Measurements from ENCODE around the gene DNAH3.
A peak's percentile ranks its signal among the peaks of the same experiment; 100 is the strongest.
"Not testable (repeated sequence)": the region's sequence is repeated elsewhere in the genome, so short reads cannot be mapped to it uniquely, and the experiment has no call there.

DNAH3 gene

GRCh38 chr16:21060027-21060510 is 90.6 kb downstream of the DNAH3 start:
- H3K27me3 Mint-ChIP-seq (ENCODE audit: low read depth, poor library complexity): peaks cover 21% of the 10 kb centered on the region
- H3K27ac Mint-ChIP-seq: no peak overlapping the region
- H3K4me1 Mint-ChIP-seq: peaks cover 5% of the 10 kb centered on the region
- peaks cover 5% of the 10 kb centered on the region for H3K9me3 Mint-ChIP-seq
- H3K36me3 Mint-ChIP-seq (ENCODE audit: low read depth): no peaks in the 10 kb centered on the region
- TF ChIP-seq, protein P1, sequence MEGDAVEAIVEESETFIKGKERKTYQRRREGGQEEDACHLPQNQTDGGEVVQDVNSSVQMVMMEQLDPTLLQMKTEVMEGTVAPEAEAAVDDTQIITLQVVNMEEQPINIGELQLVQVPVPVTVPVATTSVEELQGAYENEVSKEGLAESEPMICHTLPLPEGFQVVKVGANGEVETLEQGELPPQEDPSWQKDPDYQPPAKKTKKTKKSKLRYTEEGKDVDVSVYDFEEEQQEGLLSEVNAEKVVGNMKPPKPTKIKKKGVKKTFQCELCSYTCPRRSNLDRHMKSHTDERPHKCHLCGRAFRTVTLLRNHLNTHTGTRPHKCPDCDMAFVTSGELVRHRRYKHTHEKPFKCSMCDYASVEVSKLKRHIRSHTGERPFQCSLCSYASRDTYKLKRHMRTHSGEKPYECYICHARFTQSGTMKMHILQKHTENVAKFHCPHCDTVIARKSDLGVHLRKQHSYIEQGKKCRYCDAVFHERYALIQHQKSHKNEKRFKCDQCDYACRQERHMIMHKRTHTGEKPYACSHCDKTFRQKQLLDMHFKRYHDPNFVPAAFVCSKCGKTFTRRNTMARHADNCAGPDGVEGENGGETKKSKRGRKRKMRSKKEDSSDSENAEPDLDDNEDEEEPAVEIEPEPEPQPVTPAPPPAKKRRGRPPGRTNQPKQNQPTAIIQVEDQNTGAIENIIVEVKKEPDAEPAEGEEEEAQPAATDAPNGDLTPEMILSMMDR (IDR thresholded peaks at IDR 0.05): no peak
- DNase-seq: no peak
- H3K4me3 Mint-ChIP-seq: no peak overlapping the region

- DNase-seq: no peak
- no peaks in the 10 kb centered on the region for H3K36me3 Mint-ChIP-seq (ENCODE audit: low read depth)
- TF ChIP-seq, protein P1 (IDR thresholded peaks at IDR 0.05): no peak
- H3K27ac Mint-ChIP-seq: no peak overlapping the region
- no peaks in the 10 kb centered on the region for H3K9me3 Mint-ChIP-seq
- no peak overlapping the region for H3K4me3 Mint-ChIP-seq
- peaks cover 32% of the 10 kb centered on the region for H3K27me3 Mint-ChIP-seq (ENCODE audit: low read depth, poor library complexity)
- H3K4me1 Mint-ChIP-seq: peaks cover 5% of the 10 kb centered on the region
These were observed 92.8 kb downstream of the DNAH3 start for GRCh38 chr16:21057875-21058274.

DNA sequence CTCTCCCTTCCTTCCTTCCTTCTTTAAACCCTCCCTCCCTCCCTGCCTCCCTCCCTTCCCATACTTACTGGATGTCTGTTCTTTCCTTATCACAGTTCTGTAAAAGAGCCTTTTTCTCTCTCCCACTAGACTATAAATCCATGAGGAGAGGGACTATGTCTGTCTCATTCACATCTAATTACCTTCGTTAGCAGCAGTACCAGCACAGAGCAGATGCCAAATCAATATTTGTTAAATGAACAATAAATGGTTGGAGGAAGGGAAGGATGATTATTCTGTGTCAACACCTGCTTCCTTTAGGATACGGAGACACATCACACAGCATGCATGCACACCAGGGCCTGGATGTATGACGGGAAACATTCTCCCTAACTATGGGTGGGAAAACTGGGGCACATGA is 94.2 kb downstream of the DNAH3 start:
- peaks cover 5% of the 10 kb centered on the region for H3K4me1 Mint-ChIP-seq
- DNase-seq: no peak
- H3K9me3 Mint-ChIP-seq: peaks cover 2% of the 10 kb centered on the region
- H3K27me3 Mint-ChIP-seq (ENCODE audit: low read depth, poor library complexity): peaks cover 32% of the 10 kb centered on the region
- H3K36me3 Mint-ChIP-seq (ENCODE audit: low read depth): no peaks in the 10 kb centered on the region
- no peak overlapping the region for H3K4me3 Mint-ChIP-seq
- no peak overlapping the region for H3K27ac Mint-ChIP-seq
- TF ChIP-seq, protein P1 (IDR thresholded peaks at IDR 0.05): no peak

DNA sequence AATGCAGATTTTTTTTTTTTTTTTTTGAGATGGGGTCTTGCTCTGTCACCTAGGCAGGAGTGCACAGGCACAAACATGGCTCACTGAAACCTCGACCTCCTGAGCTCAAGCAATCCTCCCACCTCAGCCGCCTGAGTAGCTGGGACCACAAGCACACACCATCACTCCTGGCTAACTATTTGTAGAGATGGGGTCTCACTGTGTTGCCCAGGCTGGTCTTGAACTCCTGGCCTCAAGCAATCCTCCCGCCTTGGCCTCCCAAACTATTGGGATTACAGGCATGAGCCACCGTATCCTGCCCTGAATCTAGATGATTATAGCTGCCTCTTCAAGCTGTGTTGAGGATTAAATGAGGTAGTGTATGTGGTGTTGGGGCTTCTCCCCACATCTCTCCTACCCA is 94.9 kb downstream of the DNAH3 start:
- H3K9me3 Mint-ChIP-seq; H3K4me3 Mint-ChIP-seq; H3K27ac Mint-ChIP-seq; H3K4me1 Mint-ChIP-seq; DNase-seq; H3K36me3 Mint-ChIP-seq (ENCODE audit: low read depth): not testable (repeated sequence)
- H3K27me3 Mint-ChIP-seq (ENCODE audit: low read depth, poor library complexity): peaks cover 32% of the 10 kb centered on the region

DNA sequence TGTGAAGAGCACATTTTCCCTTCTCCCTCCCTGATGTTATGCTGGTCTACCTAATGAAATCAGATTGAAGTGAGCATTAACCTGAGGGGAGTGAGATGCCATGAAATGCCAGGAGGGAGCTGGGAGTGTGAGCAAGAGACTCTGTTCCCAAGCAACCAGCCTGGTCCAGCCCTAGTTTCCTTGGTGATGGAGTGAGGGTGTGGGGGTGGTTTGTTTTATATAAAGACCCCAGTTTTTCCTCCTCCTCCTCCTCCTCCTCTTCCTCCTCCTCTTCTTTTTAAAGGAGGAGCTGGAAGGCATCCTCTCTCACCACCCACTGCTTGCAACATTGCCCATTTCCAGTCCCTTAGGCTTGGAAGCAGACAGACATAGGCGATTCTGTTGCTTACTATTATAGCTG is 97.1 kb downstream of the DNAH3 start:
- Mint-ChIP-seq H3K27me3 (ENCODE audit: low read depth, poor library complexity) (peaks cover 25% of the 10 kb centered on the region), H3K36me3 (ENCODE audit: low read depth) (no peaks in the 10 kb centered on the region), H3K4me3 (no peak overlapping the region), H3K9me3 (peaks cover 21% of the 10 kb centered on the region), H3K4me1 (peaks cover 5% of the 10 kb centered on the region), H3K27ac (no peak overlapping the region)
- TF ChIP-seq, protein P1 (IDR thresholded peaks at IDR 0.05): no peak
- DNase-seq: no peak

GRCh38 chr16:21048091-21048912 is 102.3 kb downstream of the DNAH3 start:
- H3K27me3 Mint-ChIP-seq (ENCODE audit: low read depth, poor library complexity); H3K4me3 Mint-ChIP-seq; H3K27ac Mint-ChIP-seq; H3K36me3 Mint-ChIP-seq (ENCODE audit: low read depth); H3K4me1 Mint-ChIP-seq: not testable (repeated sequence)
- DNase-seq: peak; percentile 25
- H3K9me3 Mint-ChIP-seq: peaks cover 31% of the 10 kb centered on the region

- TF ChIP-seq, protein P1 (IDR thresholded peaks at IDR 0.05): no peak
- Mint-ChIP-seq H3K27ac (no peak overlapping the region), H3K27me3 (ENCODE audit: low read depth, poor library complexity) (peaks cover 7% of the 10 kb centered on the region), H3K36me3 (ENCODE audit: low read depth) (no peaks in the 10 kb centered on the region), H3K4me1 (no peaks in the 10 kb centered on the region), H3K9me3 (peaks cover 9% of the 10 kb centered on the region), H3K4me3 (no peak overlapping the region)
- no peak for DNase-seq
These were observed 112.4 kb downstream of the DNAH3 start for GRCh38 chr16:21038197-21038596.
